Skeletal muscle cell (primary cell): ENCODE results near the gene MVP.
A peak's percentile ranks its signal among the peaks of the same experiment; 100 is the strongest.
"Not testable (repeated sequence)": the region's sequence is repeated elsewhere in the genome, so short reads cannot be mapped to it uniquely, and the experiment has no call there.

Source experiments
- DNase-seq: peaks from one replicate; pipeline ENCODE4 v3.0.0-alpha.2; 2010; ENCODE audit warnings: low read depth
- H3K4me3 ChIP-seq: 2 replicates; pipeline ENCODE4 v1.5.1; 2011; ENCODE audit warnings: low read depth, mild to moderate bottlenecking, control low read depth, low read length, moderate library complexity

The MVP gene

GRCh38 chr16:29820271-29820701, at the start of gene MVP:
TSS of gene MVP (plus strand) at chr16:29820462. CDS start at chr16:29830550, 10,088 bp downstream.
- peak within 1 kb of the TSS; percentile 74 for H3K4me3 ChIP-seq
- no peak for DNase-seq

GRCh38 chr16:29772330-29772729, 47.9 kb upstream of the MVP start:
- DNase-seq, H3K4me3 ChIP-seq: not testable (repeated sequence)

- no peak overlapping the region for H3K4me3 ChIP-seq
- no peak for DNase-seq
Observed at GRCh38 chr16:29774730-29775129, 45.5 kb upstream of the MVP start.

- no peak for DNase-seq
- H3K4me3 ChIP-seq, result no peak overlapping the region
Observed at GRCh38 chr16:29775742-29776408, 44.4 kb upstream of the MVP start.

- H3K4me3 ChIP-seq, result no peak within 1 kb of the TSS
- DNase-seq, result no peak
Observed at GRCh38 chr16:29777576-29778350, 42.5 kb upstream of the MVP start, which contains the start of gene ZG16. TSS of gene ZG16 (plus strand) at chr16:29778256. CDS start at chr16:29779267, 1,011 bp downstream.

- DNase-seq, result no peak
- no peak overlapping the region for H3K4me3 ChIP-seq
Observed at GRCh38 chr16:29779474-29779873, 40.8 kb upstream of the MVP start.

GRCh38 chr16:29783094-29783953, 36.9 kb upstream of the MVP start:
- H3K4me3 ChIP-seq, DNase-seq: not testable (repeated sequence)

- H3K4me3 ChIP-seq, result no peak overlapping the region
- DNase-seq, result no peak
Observed at GRCh38 chr16:29784157-29784556, 36.1 kb upstream of the MVP start.

GRCh38 chr16:29784901-29785500, 35.3 kb upstream of the MVP start:
- no peak for DNase-seq
- peak overlapping the region; percentile 34 for H3K4me3 ChIP-seq

- not testable (repeated sequence) for H3K4me3 ChIP-seq, DNase-seq
Observed at GRCh38 chr16:29787155-29787554, 33.1 kb upstream of the MVP start.

- H3K4me3 ChIP-seq, result peak overlapping the region; percentile 94
- no peak for DNase-seq
Observed at GRCh38 chr16:29789775-29790182, 30.5 kb upstream of the MVP start.

GRCh38 chr16:29790183-29790948, 29.9 kb upstream of the MVP start, which contains the start of gene KIF22:
TSS of gene KIF22 (plus strand) at chr16:29790751. CDS start at chr16:29790760, 9 bp downstream.
- DNase-seq, result peak; percentile 95
- H3K4me3 ChIP-seq, result peak within 1 kb of the TSS; percentile 94

- H3K4me3 ChIP-seq, result peak overlapping the region; percentile 94
- no peak for DNase-seq
Observed at GRCh38 chr16:29790949-29791844, 29.1 kb upstream of the MVP start.

- peak overlapping the region; percentile 94 for H3K4me3 ChIP-seq
- no peak for DNase-seq
Observed at GRCh38 chr16:29791845-29792807, 28.1 kb upstream of the MVP start.

GRCh38 chr16:29793153-29793552, 27.1 kb upstream of the MVP start:
- H3K4me3 ChIP-seq, DNase-seq: not testable (repeated sequence)

- no peak for DNase-seq
- no peak overlapping the region for H3K4me3 ChIP-seq
Observed at GRCh38 chr16:29794231-29794710, 26.0 kb upstream of the MVP start.
